Eye (tissue), 1 donor: ENCODE results near the gene SNTG2.
A peak's percentile ranks its signal among the peaks of the same experiment; 100 is the strongest.
"Not testable (repeated sequence)": the region's sequence is repeated elsewhere in the genome, so short reads cannot be mapped to it uniquely, and the experiment has no call there.

Experiments
- DNase-seq: peaks from one replicate; pipeline ENCODE4 v3.0.0-alpha.2; 2015

SNTG2 gene

GRCh38 chr2:950080-950966, at the start of gene SNTG2:
SNTG2 (plus strand) TSS chr2:950849; CDS start chr2:950997, 148 bp downstream.
- DNase-seq = peak; percentile 75

DNA sequence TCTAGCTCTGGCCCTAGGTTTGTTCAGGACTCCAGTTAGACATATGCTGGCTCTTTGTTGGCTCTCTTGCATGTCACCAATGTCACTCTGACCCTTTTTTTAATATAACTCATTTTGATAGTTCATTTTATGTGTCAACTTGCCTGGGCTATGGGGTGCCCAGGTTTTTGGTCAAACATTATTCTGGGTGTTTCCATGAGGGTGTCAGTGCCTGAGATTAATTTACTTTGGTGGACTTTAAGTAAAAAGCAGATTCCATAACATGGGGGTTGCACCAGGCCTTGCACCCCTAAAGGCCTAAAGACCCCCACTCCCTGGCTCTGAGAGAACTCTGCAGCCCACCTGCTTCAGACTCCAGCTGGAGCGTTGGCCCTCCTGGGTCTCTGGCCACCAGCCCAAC, 48.1 kb upstream of the SNTG2 start:
- no peak for DNase-seq

DNA sequence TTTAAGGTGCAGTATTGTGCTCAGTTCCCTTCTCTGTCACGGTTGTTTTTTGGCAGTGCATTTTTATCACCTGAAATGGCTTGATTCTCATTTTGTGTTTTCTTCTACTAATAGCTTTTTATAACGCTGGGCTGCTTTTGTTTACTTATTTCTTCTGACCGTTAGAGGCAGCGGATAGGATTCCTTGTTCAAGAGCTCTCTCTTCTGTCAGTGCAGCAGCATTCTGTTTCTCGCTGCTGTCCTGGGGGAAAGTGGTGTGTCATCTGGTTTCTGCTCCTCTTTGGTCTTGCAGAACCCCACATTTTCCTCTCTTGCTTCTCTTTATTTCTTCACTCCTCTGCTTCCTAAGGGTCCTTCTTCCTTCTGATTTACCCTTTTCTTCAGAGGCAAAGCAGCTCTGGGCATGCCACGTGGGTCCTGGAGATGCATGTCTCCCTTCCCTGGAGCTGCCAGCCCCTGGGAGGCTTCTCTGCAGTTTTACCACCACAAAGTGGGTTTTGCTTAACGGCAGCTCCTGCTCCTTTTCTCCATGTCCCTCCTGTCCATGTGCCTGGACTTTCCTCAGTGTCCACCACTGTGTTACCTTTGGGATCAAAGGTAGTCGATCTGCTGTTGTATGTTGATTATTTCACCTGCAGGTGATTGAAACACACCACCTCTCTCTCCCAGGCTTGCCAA, 47.3 kb upstream of the SNTG2 start:
- no peak for DNase-seq

- no peak for DNase-seq
Measured at GRCh38 chr2:904246-905024, 46.2 kb upstream of the SNTG2 start.

DNA sequence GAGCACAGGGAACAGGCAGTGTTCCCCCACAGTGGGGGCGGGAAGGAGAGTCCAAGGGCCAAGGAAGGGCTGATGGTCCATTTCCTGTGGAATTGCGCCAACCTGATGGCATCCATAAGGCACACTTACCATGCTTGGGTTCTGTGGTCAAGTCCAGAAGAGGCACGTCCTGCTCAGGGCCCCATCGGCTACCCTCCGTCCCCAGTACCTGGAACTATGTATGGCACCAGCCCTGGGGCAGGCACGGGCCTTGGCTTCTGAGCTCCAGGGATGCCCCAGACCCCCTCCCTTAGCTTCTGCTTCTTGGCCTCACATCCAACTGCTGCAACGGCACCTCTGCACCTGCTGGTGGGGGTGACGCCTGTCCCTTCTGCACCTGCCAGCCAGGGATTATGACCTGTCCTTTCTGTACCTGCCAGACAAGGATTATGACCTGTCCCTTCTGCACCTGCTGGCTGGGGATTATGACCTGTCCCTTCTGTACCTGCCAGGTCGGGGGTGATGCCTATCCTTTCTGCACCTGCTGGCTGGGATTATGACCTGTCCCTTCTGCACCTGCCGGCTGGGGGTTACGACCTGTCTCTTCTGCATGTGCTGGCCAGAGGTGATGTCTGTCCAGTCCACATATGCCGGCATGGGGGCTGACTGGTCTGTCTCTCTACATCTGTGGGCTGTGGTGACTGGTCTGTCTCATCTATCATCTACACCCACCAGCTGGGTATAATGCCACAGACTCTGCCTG, 45.4 kb upstream of the SNTG2 start:
- no peak for DNase-seq

GRCh38 chr2:905833-906140, 44.9 kb upstream of the SNTG2 start:
- no peak for DNase-seq

- DNase-seq = no peak
Measured at GRCh38 chr2:907706-908105, 42.9 kb upstream of the SNTG2 start.

GRCh38 chr2:908568-908967, 42.1 kb upstream of the SNTG2 start:
- no peak for DNase-seq

GRCh38 chr2:909764-910379, 40.8 kb upstream of the SNTG2 start:
- not testable (repeated sequence) for DNase-seq

- DNase-seq = no peak
Measured at GRCh38 chr2:910698-911097, 40.0 kb upstream of the SNTG2 start.

DNA sequence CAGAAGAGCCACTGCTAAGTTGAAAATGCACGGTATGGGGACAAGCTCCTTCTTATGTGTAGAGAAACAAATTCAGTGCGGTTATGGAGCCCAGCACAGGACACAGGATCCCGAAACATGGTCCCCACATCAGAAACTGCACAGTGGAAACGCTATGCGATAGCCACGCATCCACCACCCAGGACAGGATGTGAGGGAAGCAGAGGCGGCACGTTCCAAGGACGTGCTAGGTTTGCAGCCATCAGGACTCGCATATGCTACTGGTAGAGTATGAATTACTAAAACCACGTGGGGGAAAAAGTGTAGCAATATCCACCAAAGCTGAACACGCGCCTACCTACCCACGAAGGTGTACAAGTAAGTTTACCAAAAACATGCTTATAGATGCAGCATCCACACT, 34.7 kb upstream of the SNTG2 start:
- no peak for DNase-seq

DNA sequence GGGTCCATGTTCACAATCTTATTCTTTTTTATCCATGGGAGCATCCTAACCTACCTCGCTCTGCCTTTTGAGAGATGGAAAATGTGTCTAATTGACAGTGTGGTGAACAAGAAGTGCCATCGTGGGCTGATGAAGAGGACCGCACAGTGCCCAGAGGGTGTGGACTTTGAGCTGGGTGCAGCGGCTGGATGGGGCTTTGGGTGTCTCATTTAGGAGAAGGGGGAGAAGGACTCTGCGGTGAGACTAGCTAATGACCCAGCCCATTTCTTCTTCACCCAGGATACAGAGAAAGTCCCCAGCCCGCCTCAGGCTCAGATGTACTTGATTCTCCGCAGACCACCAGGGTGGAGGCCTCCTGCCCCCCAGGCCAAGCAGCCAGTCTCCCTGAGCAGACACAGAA, 33.7 kb upstream of the SNTG2 start:
- DNase-seq = no peak

GRCh38 chr2:919672-920071, 31.0 kb upstream of the SNTG2 start:
- DNase-seq = no peak

GRCh38 chr2:920573-920972, 30.1 kb upstream of the SNTG2 start:
- no peak for DNase-seq

DNA sequence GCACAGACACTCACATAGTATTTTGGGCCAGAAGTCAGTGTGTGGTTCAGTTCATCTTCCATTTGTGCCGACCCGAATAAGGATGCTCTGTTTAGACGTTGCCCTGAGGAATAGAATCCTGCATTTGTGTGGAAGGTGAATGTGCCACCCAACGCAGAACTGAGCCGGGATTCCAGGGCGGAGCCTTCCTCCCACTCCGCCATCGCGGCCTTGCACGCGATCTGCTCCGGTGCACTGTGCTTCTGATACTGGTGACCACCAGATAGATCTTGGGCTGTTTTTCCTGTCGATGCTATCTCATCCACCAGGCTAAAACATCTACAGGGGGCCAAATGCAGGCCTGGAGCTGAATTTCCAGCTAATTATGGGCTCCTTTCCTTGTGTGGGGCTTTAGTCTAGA, 29.6 kb upstream of the SNTG2 start:
- no peak for DNase-seq

DNA sequence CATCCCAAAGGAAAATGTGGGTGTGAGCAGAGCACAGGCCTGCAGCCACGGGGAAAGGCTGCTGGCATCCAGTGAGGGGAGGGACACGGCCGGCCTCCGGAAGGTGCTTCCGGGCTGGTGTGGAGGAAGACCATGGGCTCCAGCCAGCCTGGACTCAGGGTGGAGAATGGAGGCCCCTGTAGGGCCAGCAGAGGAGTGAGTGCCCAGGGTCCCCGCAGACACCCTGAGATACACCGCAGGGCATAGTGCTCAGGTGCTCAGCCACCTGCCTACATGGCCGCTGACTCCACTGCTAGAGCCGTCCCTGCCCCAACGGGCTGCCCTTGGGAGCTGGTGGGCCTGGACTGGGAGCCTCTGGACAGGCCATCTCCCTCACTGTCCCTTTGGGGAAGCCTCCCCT, 28.5 kb upstream of the SNTG2 start:
- no peak for DNase-seq

GRCh38 chr2:923832-924601, 26.6 kb upstream of the SNTG2 start:
- DNase-seq = no peak

GRCh38 chr2:924701-925100, 25.9 kb upstream of the SNTG2 start:
- DNase-seq = no peak

DNA sequence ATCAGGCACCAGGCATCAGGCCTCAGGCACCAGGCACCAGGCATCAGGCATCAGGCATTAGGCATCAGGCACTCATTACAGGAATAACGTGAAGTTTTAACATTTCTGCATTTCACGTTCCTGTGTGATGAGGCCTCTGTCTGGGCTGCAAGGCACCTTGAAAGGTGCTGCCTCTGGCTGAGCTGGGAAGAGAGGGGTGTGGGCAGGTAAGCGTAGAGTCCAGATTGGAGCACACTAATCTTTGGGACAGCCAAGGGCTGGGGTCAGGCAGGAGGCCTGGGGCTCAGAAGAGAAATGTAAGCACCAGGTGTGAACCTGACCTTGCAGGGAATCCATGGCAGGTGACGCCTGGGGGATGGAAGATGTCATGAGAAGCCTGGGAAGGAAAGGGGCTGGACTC, 25.3 kb upstream of the SNTG2 start:
- DNase-seq = no peak

DNA sequence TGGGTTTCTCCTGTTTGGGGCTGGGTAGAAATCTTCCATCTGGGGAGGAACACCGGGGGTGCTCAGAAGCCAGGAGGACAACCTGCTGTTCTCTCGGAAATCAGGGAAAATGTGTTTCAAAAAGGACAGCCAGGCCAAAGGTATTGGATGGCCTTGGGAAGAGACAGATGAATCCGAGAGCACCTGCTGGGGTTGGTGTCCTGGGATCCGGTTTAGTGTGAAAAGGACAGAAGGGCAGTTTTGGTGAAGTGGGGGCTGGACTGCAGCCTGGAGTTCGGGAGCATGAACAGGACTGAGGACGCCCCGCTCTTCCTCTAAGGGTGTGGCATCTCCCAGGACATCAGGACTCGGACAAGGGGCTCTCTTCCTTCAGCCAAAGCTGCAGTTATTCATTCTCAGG, 24.9 kb upstream of the SNTG2 start:
- DNase-seq = no peak

GRCh38 chr2:926259-926793, 24.3 kb upstream of the SNTG2 start:
- no peak for DNase-seq

DNA sequence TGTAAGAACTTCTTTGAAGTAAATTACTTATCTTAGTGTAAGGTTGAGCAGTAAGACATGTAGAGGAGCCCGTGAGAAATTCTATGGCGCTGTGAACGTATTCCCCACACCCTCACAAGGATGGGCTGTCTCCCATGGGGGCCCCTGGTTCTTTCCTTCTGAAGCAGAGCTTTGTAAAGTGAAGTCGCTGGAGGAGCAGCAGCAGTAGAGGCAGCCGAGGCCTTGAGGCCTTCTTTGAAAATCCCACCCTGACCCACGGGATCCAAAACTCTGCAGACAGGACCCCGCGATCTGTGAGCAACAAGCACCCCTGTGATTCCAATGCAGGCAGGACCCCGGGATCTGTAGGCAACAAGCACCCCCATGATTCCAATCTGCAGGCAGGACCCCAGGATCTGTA, 23.8 kb upstream of the SNTG2 start:
- no peak for DNase-seq
